K562 (cell line): ENCODE measurements around the gene PLCB1. TPM values are rescaled to one million over a fixed set of nuclear protein-coding genes. Genes with fewer than 3 reads are reported as not detected.

Experiments
- FOXO4 ChIP-seq: fragments of 450-650 bp; formaldehyde crosslinking; IDR thresholded peaks from 2 replicates; pipeline ENCODE4 v1.4.0; 2020; ENCODE audit warnings: mild to moderate bottlenecking, moderate library complexity
- GTF2F1 ChIP-seq: IDR thresholded peaks from 2 replicates; pipeline ENCODE4 v1.6.1; 2011; ENCODE audit warnings: low read depth, low read length, improper control_type of control experiment
- IRF1 ChIP-seq: sonication (generic); formaldehyde crosslinking; IDR thresholded peaks from 2 replicates; pipeline ENCODE4 v1.8.0; 2022; ENCODE audit warnings: missing genetic modification reagents, mild to moderate bottlenecking, borderline replicate concordance
- KDM2B ChIP-seq: fragments of 250-450 bp; sonication (Bioruptor Pico); IDR thresholded peaks from 2 replicates; pipeline ENCODE4 v1.8.0; 2021; ENCODE audit warnings: mild to moderate bottlenecking, moderate library complexity
- POLR2B ChIP-seq: fragments of 450-650 bp; IDR thresholded peaks from 2 replicates; pipeline ENCODE4 v1.6.1; 2018; ENCODE audit warnings: low read depth; ENCODE audit not compliant: partially characterized antibody
- RNF219 ChIP-seq: fragments of 250-450 bp; sonication (Bioruptor Pico); IDR thresholded peaks from 2 replicates; pipeline ENCODE4 v1.5.0; 2022; ENCODE audit warnings: mild to moderate bottlenecking
- ZZZ3 ChIP-seq: fragments of 450-650 bp; IDR thresholded peaks from 2 replicates; pipeline ENCODE4 v1.6.1; 2016; ENCODE audit warnings: antibody characterized with exemption, mild to moderate bottlenecking, moderate library complexity
- polyA plus RNA-seq, 8 experiments: library from polyadenylated mRNA; depleted of rRNA in 4 of 8; stranded (reverse) in 5 of 8; unstranded in 3 of 8; fragments of >200 nt; fragmentation: Nextera tagmentation in 2 of 8; fragmentation: Illumina TruSeq in 1 of 8; extraction: Ambion mirVana in 2 of 8; extraction: Trizol in 1 of 8; gene quantifications; 2 replicates each; pipeline versions ENCODE4 v1.2.1 to v1.2.3, GENCODE V29; 2011 to 2014; ENCODE audit warnings: inconsistent platforms in 1 of 8, missing spikeins in 1 of 8
- total RNA-seq, 7 experiments: library from RNA; depleted of rRNA in 6 of 7; stranded (reverse); fragments of >200 nt in 6 of 7; fragmentation: Illumina TruSeq in 2 of 7; extraction: Trizol in 2 of 7; gene quantifications; 2 replicates each; pipeline versions ENCODE4 v1.2.1 to v1.2.3, GENCODE V29; 2011 to 2021; ENCODE audit warnings: low replicate concordance in 1 of 7

Gene PLCB1
- total and polyA plus RNA-seq, 9 of the 15 experiments (the other 6 are each of a cell fraction or from before 2014, with no cell fraction given) = 0.34 to 3.1 (median 1.3) TPM

GRCh38 chr20:8562356-8562755, 430.3 kb downstream of the PLCB1 start (continued):
- TF ChIP-seq RNF219 (CRISPR knock-in tag) = no peak
- TF ChIP-seq POLR2B = no peak
- TF ChIP-seq ZZZ3 = no peak
- TF ChIP-seq KDM2B (CRISPR knock-in tag) = no peak
- TF ChIP-seq GTF2F1 = no peak
- TF ChIP-seq FOXO4 (CRISPR knock-in tag) = no peak
- no peak for TF ChIP-seq IRF1 (CRISPR knock-in tag)
